Keratinocyte (primary cell): Measurements from ENCODE around the gene NFASC. TPM values are rescaled to one million over a fixed set of nuclear protein-coding genes. Genes with fewer than 3 reads are reported as not detected.

ENCODE experiments used
- DNase-seq: peaks from one replicate; pipeline ENCODE4 v3.0.0-alpha.2; 2011; ENCODE audit warnings: low read depth, missing footprints, low spot score
- FAIRE-seq: peaks from 2 replicates; lab custom pipeline; 2011; peaks lifted over from hg19 to GRCh38; lab: Jason Lieb, UNC
- H2AFZ ChIP-seq: 2 replicates; pipeline ENCODE4 v1.6.0; 2012; ENCODE audit warnings: low read length, control low read depth, inconsistent platforms; ENCODE audit not compliant: control insufficient read depth
- H3K27ac ChIP-seq: 2 replicates; pipeline ENCODE4 v1.5.1; 2011; ENCODE audit warnings: low read length; ENCODE audit not compliant: control insufficient read depth, insufficient read depth
- H3K27me3 ChIP-seq: 3 replicates; pipeline ENCODE4 v1.6.0; 2011; ENCODE audit warnings: low read length; ENCODE audit not compliant: control insufficient read depth, insufficient read depth; ENCODE audit errors: extremely low read depth
- H3K36me3 ChIP-seq, 2 experiments: 2 replicates in 1 of 2; 3 replicates in 1 of 2; pipeline ENCODE4 v1.5.1; 2011; ENCODE audit warnings: low read length in 2 of 2, mild to moderate bottlenecking in 1 of 2; ENCODE audit not compliant: control insufficient read depth in 2 of 2, insufficient read depth in 2 of 2; ENCODE audit errors: extremely low read depth in 1 of 2
- H3K4me1 ChIP-seq: 3 replicates; pipeline ENCODE4 v1.5.1; 2011; ENCODE audit warnings: low read length; ENCODE audit not compliant: control insufficient read depth, insufficient read depth; ENCODE audit errors: extremely low read depth
- H3K4me2 ChIP-seq: 3 replicates; pipeline ENCODE4 v1.6.0; 2011; ENCODE audit warnings: low read depth, low read length; ENCODE audit not compliant: control insufficient read depth, insufficient read depth; ENCODE audit errors: extremely low read depth
- H3K4me3 ChIP-seq, 3 experiments: fragments of 200-600 bp in 1 of 3; sonication (generic) in 1 of 3; 2 replicates in 2 of 3; 3 replicates in 1 of 3; pipeline ENCODE4 v1.5.1; 2011 to 2016; ENCODE audit warnings: low read length in 3 of 3, mild to moderate bottlenecking in 3 of 3, control low read depth in 2 of 3, inconsistent platforms in 1 of 3, low read depth in 1 of 3, mixed read lengths in 1 of 3, mixed run types in 1 of 3, moderate library complexity in 1 of 3; ENCODE audit not compliant: control insufficient read depth in 2 of 3, insufficient read depth in 2 of 3; ENCODE audit errors: extremely low read depth in 1 of 3
- H3K79me2 ChIP-seq: 2 replicates; pipeline ENCODE4 v1.6.0; 2012; ENCODE audit warnings: low read length; ENCODE audit not compliant: control insufficient read depth, insufficient read depth
- H3K9ac ChIP-seq: 3 replicates; pipeline ENCODE4 v1.6.0; 2011; ENCODE audit warnings: low read length; ENCODE audit not compliant: control insufficient read depth, insufficient read depth; ENCODE audit errors: extremely low read depth
- H3K9me1 ChIP-seq: 3 replicates; pipeline ENCODE4 v1.6.0; 2011; ENCODE audit warnings: low read length; ENCODE audit not compliant: control insufficient read depth, insufficient read depth; ENCODE audit errors: extremely low read depth
- H3K9me3 ChIP-seq: 2 replicates; pipeline ENCODE4 v1.5.1; 2012; ENCODE audit warnings: low read depth, low read length; ENCODE audit not compliant: control insufficient read depth
- H4K20me1 ChIP-seq: 3 replicates; pipeline ENCODE4 v1.6.0; 2011; ENCODE audit warnings: low read length; ENCODE audit not compliant: control insufficient read depth, insufficient read depth; ENCODE audit errors: extremely low read depth
- EZH2 ChIP-seq: IDR thresholded peaks from one replicate; pipeline ENCODE4 v1.6.1; 2012; ENCODE audit warnings: inconsistent platforms, mild to moderate bottlenecking, low read length, moderate library complexity
- dilution Hi-C: fragments of 300-500 bp; cut with MboI; formaldehyde crosslinking; loops from one replicate; pipeline ENCODE4 v1.7.0; 2020; ENCODE audit warnings: low sequenced_read_pairs; ENCODE audit not compliant: extremely low pct_ligation_motif_present
- polyA plus RNA-seq, 5 experiments: library from polyadenylated mRNA; depleted of rRNA in 3 of 5; stranded (reverse) in 3 of 5; stranded (forward) in 1 of 5; unstranded in 1 of 5; fragments of >200 nt; gene quantifications; 1 replicate in 1 of 5; 2 replicates in 3 of 5; 3 replicates in 1 of 5; pipeline versions ENCODE4 v1.2.1 to v1.2.3, GENCODE V29; 2011 to 2012; ENCODE audit warnings: missing spikeins in 2 of 5, low read depth in 1 of 5, low replicate concordance in 1 of 5
- TF ChIP-seq, protein P1 (sequence below), 3 experiments: IDR thresholded peaks in 1 of 3; conservative IDR thresholded peaks in 1 of 3; optimal IDR thresholded peaks in 1 of 3; 2 replicates in 2 of 3; 3 replicates in 1 of 3; pipeline versions ENCODE3 to v1.5.1; 2011; ENCODE audit warnings: low read length in 3 of 3, mild to moderate bottlenecking in 3 of 3, moderate library complexity in 2 of 3, control low read depth in 1 of 3, inconsistent platforms in 1 of 3; ENCODE audit not compliant: insufficient read depth in 2 of 3; ENCODE audit errors: extremely low read depth in 1 of 3

Gene NFASC
- polyA plus RNA-seq, 1 donor (not counting 4 experiments of a cell fraction or from before 2014, with no cell fraction given): 4.3 TPM

DNA sequence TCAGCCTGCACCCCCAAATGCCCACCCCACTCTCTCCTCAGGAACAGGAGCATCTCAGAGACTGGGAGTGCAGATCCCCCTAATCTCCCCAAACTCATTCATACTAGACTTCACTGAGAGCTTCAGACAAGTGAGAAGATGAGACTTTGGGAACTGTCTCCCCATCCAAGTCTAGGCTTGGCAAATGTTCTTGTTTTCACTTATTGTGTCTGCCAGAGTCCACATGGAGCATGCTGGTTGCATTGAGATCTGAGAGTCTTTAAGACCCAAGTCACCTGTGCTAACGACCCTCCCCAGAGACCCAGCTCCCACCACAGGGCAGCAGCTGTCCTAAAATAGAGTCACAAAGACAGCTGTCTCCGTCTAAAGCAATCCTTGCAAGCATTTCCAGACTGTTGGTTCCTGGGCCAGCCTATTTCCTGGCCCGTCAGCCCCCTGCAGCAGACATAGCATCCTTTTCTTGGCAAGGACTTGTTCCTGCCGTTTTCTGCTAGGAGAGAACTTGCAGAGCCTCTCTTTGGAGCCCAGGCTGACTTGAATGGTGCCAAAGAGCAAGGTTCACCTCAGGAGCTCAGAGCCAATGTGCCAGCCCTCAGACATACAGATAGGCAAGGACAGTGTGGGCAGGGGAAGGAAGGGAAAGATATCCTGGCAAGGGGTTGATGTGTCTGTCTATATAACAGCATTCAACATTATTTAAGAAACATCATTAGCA lies 170.5 kb downstream of the NFASC start:
- no peak for TF ChIP-seq EZH2
- TF ChIP-seq, protein P1, sequence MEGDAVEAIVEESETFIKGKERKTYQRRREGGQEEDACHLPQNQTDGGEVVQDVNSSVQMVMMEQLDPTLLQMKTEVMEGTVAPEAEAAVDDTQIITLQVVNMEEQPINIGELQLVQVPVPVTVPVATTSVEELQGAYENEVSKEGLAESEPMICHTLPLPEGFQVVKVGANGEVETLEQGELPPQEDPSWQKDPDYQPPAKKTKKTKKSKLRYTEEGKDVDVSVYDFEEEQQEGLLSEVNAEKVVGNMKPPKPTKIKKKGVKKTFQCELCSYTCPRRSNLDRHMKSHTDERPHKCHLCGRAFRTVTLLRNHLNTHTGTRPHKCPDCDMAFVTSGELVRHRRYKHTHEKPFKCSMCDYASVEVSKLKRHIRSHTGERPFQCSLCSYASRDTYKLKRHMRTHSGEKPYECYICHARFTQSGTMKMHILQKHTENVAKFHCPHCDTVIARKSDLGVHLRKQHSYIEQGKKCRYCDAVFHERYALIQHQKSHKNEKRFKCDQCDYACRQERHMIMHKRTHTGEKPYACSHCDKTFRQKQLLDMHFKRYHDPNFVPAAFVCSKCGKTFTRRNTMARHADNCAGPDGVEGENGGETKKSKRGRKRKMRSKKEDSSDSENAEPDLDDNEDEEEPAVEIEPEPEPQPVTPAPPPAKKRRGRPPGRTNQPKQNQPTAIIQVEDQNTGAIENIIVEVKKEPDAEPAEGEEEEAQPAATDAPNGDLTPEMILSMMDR (optimal IDR thresholded peaks at IDR 0.05 in 1 of 3, IDR thresholded peaks at IDR 0.05 in 1 of 3, conservative IDR thresholded peaks at IDR 0.05 in 1 of 3; ENCODE audit: extremely low read depth in 1 of 3, insufficient read depth in 2 of 3, low read length in 3 of 3): no peak
- Histone ChIP-seq H3K9ac (no peak overlapping the region), H3K27me3 (peaks cover 64% of the 10 kb centered on the region), H3K4me1 (no peaks in the 10 kb centered on the region), H3K36me3 (no peaks in the 10 kb centered on the region), H3K4me3 (no peak overlapping the region), H3K27ac (no peak overlapping the region), H3K9me1 (no peaks in the 10 kb centered on the region), H2AFZ (no peak overlapping the region), H3K79me2 (no peaks in the 10 kb centered on the region), H4K20me1 (no peaks in the 10 kb centered on the region), H3K9me3 (no peaks in the 10 kb centered on the region), H3K4me2 (no peak overlapping the region)
- FAIRE-seq: no peak
- dilution Hi-C loops: no loop called here
- DNase-seq: no peak

DNA sequence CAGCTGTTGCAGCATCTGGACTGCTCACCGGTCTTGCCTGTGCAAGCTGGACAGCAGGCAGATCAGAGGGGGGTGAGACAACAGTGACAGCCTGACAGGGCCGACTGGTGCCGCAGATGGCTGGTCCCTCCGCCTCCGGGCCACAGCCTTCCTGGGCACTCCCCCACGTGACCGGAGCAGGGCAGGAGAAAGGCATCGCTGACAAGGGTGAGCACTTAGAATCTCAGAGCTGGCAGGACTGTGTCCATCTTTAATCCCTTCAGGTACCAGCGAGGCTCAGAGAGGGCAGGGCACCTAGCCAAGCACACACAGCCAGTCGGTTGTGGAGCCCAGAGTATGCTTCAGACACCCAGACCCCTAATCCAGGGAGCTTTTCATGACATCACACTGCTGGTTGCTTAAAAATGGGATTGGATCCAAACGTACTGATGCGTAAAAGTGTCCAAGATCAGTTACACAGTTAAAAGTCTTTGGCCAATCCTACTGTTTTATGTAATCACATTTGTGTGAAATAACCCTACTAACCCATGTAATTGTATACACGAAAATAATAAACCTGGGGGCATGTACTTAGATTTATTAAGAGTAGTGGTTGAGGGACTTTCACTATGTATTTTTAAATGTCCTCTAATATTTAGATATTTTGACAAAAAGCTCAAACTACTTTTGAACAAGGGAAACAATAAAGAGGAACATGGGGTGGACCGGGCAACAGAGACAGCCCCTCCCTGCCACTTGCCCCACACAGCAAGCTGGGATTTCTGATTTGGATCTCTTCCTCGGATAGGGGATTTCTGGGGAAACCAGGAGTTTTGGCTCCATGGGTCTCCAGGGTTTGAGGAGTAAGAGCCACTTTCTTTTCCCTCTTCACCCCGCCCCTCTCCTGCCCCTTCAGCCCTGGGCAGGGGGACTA lies 171.6 kb downstream of the NFASC start:
- no peak overlapping the region for H3K9ac ChIP-seq
- no peaks in the 10 kb centered on the region for H3K79me2 ChIP-seq
- H3K27me3 ChIP-seq: peaks cover 74% of the 10 kb centered on the region
- no peaks in the 10 kb centered on the region for H3K4me1 ChIP-seq
- H3K27ac ChIP-seq: no peak overlapping the region
- FAIRE-seq (no peak), DNase-seq (no peak)
- H3K4me3 ChIP-seq: no peak overlapping the region
- TF ChIP-seq, protein P1 (optimal IDR thresholded peaks at IDR 0.05 in 1 of 3, IDR thresholded peaks at IDR 0.05 in 1 of 3, conservative IDR thresholded peaks at IDR 0.05 in 1 of 3; ENCODE audit: extremely low read depth in 1 of 3, insufficient read depth in 2 of 3, low read length in 3 of 3): no peak
- no peaks in the 10 kb centered on the region for H4K20me1 ChIP-seq
- no peaks in the 10 kb centered on the region for H3K9me1 ChIP-seq
- H3K4me2 ChIP-seq: no peak overlapping the region
- H2AFZ ChIP-seq: no peak overlapping the region
- dilution Hi-C loops: no loop called here
- no peaks in the 10 kb centered on the region for H3K9me3 ChIP-seq
- H3K36me3 ChIP-seq: no peaks in the 10 kb centered on the region
